Frontal cortex (tissue), 4 donors: ENCODE measurements around the gene CEP41. TPM values are rescaled to one million over a fixed set of nuclear protein-coding genes. Genes with fewer than 3 reads are reported as not detected.

Experiments used
- DNase-seq, 2 donors: peaks; one replicate each; pipeline ENCODE4 v3.0.0; 2012; ENCODE audit warnings: low spot score in 2 of 2
- FAIRE-seq: peaks from 2 replicates; lab custom pipeline; 2012; peaks lifted over from hg19 to GRCh38; lab: Jason Lieb, UNC
- total RNA-seq: library from RNA; depleted of rRNA; stranded (reverse); fragments of >200 nt; gene quantifications from one replicate; pipeline ENCODE4 v1.2.3, GENCODE V29; 2014
- donor health status: control.
- donor health status: control.
- donor health status: control.

The CEP41 gene
- total RNA-seq, 1 donor from 2014 or later = 11.4 TPM

GRCh38 chr7:130423501-130424037, 17.2 kb downstream of the CEP41 start:
- no peak for FAIRE-seq
- no peak for DNase-seq

GRCh38 chr7:130421684-130422083, 19.1 kb downstream of the CEP41 start:
- DNase-seq (no peak), FAIRE-seq (no peak)

GRCh38 chr7:130420943-130421578, 19.8 kb downstream of the CEP41 start:
- DNase-seq (no peak), FAIRE-seq (no peak)

- DNase-seq = no peak
- FAIRE-seq = no peak
Measured at GRCh38 chr7:130419658-130420057, 21.2 kb downstream of the CEP41 start.

DNA sequence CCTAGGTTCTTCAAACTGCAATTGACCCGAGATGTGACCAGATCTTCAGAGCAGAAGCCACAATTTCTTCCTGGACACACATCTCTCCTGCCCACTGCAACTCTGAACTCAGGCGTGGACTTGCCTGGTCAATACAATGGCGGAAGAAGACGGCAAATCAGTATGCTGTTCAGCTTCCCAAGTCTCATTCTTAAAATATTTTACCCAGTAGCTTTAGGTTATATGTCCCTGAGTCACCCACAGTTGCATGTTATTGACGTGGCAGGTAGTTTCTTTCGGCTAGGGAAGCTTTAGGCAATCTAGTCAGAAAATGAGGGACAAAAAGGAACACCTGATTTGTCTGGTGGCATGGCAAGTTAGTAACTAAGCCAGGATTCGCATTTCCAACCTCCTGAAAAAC, 22.5 kb downstream of the CEP41 start:
- DNase-seq = no peak
- FAIRE-seq = no peak

DNA sequence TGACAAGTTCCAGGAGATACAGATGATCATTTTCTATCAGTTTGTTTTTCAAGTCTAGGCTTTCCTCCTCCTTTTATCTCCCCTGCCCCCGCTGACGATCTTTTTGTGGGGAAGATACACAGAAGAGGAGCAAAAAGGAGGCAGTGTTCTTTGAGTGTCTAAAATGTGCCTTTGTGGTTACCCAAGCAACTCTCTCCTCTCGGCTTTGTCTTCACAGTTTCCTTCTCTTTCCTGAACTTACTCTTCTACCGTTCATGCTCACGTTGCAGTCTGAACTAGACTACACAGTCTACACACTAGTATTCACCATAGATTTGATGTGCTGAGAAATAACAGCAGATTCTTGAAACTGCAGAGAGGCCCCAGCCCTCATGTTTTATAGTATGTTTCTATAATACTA, 23.6 kb downstream of the CEP41 start:
- no peak for FAIRE-seq
- DNase-seq = no peak

DNA sequence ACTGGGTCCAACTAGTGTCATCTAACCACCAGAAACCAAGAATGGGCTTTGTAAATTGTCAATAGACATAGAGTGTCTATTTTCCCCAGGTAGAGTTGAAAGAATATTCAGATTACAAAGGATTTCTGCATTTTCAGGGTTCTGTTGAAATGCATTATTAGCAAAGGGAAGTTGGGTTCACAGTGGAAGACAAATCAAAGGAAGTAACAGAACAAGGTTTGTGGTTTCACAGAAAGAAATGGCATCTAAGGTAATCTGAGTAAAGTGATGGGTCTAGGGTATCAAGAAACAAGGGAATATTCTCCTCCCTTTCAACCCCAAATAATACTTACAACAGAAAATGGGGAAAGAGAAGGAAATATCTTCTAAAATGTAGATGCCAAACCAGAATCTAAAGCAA, 25.8 kb downstream of the CEP41 start:
- DNase-seq = no peak
- no peak for FAIRE-seq

- DNase-seq = no peak
- FAIRE-seq = no peak
Measured at GRCh38 chr7:130413201-130413600, 27.6 kb downstream of the CEP41 start.

GRCh38 chr7:130410868-130411541, 29.8 kb downstream of the CEP41 start:
- no peak for DNase-seq
- no peak for FAIRE-seq

DNA sequence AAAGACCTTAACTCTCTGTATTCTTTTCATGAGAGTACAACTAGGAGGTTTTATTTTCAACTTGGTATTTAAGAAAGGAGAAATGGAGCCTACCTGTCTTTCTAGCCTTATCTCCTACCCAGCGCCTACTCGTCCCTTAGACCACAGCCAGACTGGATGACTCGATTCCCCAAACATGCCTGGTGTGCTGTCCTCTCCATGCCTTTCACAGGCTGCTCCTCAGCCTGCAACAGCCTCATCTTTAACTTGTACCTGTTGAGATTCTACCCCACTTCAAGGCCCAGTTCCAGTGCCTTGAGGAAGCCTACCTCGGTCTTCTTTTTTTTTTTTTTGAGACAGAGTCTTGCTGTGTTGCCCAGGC, 31.1 kb downstream of the CEP41 start:
- no peak for FAIRE-seq
- DNase-seq = no peak

DNA sequence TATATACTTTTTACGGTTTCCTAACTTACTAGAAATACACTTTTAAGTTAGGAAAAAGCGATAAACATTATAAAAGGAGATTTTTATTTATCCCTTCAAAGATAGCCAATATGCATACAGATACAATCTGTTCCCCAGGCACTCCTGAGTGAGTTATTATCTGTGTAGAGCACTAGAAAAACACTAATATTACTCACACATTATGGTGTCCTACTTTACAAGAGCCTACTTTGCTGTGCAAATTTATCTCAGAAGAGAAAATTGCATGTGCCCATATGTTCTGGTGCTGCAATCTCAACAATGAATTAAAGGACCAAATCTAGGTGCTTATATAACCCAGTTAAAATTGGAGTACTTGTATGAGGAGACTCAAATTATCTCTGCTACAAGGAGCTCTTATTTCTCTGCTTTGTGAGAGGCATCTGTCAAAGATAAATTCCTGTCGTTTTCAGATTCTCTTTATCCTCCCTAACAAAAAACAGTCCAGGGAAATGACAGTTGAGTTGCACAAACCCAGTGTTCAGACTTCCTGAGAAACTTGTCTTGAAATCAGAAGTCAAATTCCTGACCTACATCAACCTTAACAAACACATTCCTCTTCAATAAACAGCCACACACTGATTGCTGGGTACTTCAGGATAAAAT, 31.6 kb downstream of the CEP41 start:
- FAIRE-seq = no peak
- DNase-seq = no peak

DNA sequence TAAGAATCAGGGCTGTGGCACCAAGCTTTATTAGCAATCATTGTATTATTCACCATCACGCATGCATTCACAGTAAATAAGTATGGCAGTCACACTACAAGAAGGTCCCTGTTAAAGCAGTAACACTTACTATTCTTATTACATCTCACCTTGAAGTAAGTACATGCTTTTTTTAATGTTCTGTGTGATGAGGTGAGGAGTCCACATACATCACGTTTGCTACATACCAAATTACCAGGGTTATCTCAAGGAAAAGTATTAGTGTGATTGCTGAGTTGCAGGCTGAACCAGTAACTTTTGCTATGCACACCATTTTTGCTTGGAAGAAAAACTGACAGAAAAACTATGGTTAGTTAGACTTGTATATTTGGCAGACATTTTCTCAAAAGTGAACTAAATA, 35.8 kb downstream of the CEP41 start:
- DNase-seq = no peak
- FAIRE-seq = no peak

DNA sequence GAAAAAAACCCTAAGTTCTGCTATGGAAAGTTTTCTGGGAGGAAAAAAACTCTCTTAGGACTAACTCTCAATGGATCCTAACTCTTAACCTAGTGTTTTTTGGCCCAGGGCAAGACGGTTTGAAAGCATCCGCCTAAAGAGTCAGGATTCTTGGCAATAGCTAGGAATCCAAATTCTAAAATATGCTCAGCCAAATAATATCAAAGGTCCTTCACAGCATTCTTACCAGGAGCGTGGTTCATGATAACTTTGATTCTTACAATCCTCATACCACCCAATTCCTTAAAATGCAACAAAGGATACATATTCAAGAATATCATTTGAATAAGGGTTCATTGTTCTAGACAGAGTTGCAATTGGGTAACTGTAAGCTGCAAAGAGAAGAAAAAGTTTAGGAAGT, 39.2 kb downstream of the CEP41 start:
- no peak for FAIRE-seq
- no peak for DNase-seq

DNA sequence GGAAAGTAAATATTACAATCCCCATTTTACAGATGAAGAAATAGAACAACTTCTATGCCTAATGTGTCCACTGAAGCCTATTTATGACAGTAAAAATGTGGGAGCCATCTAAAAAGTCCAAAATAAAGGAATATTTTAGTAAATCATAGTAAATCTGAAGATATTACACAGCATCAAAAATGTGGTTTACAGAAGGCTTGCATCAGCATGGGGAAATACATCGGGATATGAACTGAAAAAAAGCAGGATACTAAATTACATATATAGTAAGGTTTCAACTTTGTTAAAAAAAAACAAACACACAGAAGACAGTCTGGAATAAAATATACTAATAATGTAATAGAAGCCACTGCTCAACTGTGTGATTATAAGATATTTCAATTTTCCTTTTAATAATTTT, 39.7 kb downstream of the CEP41 start:
- FAIRE-seq = peak; percentile 75
- DNase-seq = no peak

- no peak for FAIRE-seq
- DNase-seq = no peak
Measured at GRCh38 chr7:130400120-130400572, 40.7 kb downstream of the CEP41 start.

- FAIRE-seq = no peak
- DNase-seq = no peak
Measured at GRCh38 chr7:130398526-130399090, 42.2 kb downstream of the CEP41 start.

DNA sequence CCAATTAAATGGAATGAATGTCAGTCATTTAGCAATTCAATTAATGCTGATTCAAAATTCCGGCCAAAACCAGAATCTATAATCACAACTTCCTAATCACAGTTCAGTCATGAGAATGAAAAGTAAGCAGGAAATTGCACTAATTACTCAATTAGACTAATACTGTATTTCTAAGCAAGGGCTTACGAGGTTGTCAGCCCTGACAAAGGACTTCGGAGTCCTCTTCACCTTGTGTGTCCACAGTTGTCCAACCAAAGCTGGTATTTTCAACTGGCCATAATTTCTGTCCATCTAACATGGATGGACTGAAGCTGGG, 43.1 kb downstream of the CEP41 start:
- FAIRE-seq (no peak), DNase-seq (no peak)

DNA sequence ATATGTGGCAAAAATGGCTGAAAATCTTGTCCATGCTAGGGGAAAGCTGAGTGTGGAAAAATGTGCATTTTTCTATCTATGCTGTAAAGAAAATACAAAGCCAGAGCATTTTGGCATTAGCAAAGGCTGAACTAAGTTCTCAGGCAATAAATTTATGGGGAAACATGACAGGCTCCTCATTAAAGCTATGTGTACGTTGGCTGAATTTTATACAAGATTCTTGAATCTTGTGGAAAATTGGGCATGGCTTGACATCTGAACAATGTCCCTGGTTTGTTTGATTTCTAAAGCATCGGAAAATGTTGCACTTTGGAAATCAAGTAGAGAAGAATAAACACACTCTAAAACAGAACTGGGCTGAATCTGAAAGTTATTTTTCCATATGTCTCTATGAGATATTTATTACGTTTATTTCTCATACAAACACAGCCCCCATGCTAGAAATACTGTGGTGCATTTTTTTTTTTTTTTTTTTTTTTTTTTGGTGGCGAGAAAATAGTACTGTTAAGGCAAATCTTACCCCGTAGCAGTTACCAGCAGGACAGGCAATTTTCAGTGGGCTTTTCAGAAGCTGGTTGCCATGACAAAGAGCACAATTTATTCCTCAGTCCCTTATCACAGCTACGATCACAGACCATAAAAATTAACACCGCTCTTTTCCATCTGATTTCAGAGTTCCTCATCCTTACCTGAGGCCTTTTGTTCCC, 43.6 kb downstream of the CEP41 start:
- FAIRE-seq (no peak), DNase-seq (no peak)

- FAIRE-seq (no peak), DNase-seq (no peak)
Measured at GRCh38 chr7:130396109-130396508, 44.7 kb downstream of the CEP41 start.

GRCh38 chr7:130395421-130395820, 45.4 kb downstream of the CEP41 start:
- DNase-seq (no peak), FAIRE-seq (no peak)
